H1 (cell line): ENCODE measurements around the gene SLCO6A1. TPM values are rescaled to one million over a fixed set of nuclear protein-coding genes. Genes with fewer than 3 reads are reported as not detected.

ENCODE experiments used
- CTCF ChIA-PET: fragments of 300-600 bp; sonication (Branson Sonifier 250); formaldehyde crosslinking; loops from one replicate; lab custom pipeline; 2021; ENCODE audit not compliant: partially characterized antibody; lab: Charles Lee
- POLR2A ChIA-PET: fragments of 300-600 bp; sonication (Branson Sonifier 250); formaldehyde crosslinking; loops from one replicate; lab custom pipeline; 2021; ENCODE audit warnings: inconsistent platforms; ENCODE audit not compliant: partially characterized antibody; lab: Charles Lee
- DNase-seq, 2 experiments: peaks; one replicate each; pipeline versions ENCODE4 v3.0.0 to v3.0.0-alpha.2; 2010 to 2022; ENCODE audit warnings: low spot score in 2 of 2, low read depth in 1 of 2, mixed read lengths in 1 of 2
- FAIRE-seq: peaks from 2 replicates; lab custom pipeline; 2011; peaks lifted over from hg19 to GRCh38; lab: Jason Lieb, UNC
- H2AFZ ChIP-seq: 2 replicates; pipeline ENCODE4 v1.8.1; 2012; ENCODE audit warnings: low read length, inconsistent platforms
- H2AK5ac ChIP-seq: 2 replicates; pipeline ENCODE4 v1.6.1; 2013; ENCODE audit warnings: low read depth, low read length
- H2BK120ac ChIP-seq: replicated peaks from 2 replicates; pipeline ENCODE3; 2013; ENCODE audit warnings: low read depth, low read length, inconsistent platforms
- H2BK12ac ChIP-seq: 2 replicates; pipeline ENCODE4 v1.6.1; 2013; ENCODE audit warnings: low read depth, low read length
- H2BK15ac ChIP-seq: 2 replicates; pipeline ENCODE4 v1.6.1; 2013; ENCODE audit warnings: low read length
- H2BK20ac ChIP-seq: 2 replicates; pipeline ENCODE4 v1.6.1; 2013; ENCODE audit warnings: low read length
- H2BK5ac ChIP-seq: 2 replicates; pipeline ENCODE4 v1.6.1; 2013; ENCODE audit warnings: low read depth, low read length
- H3K14ac ChIP-seq: 2 replicates; pipeline ENCODE4 v1.6.1; 2013; ENCODE audit warnings: inconsistent platforms; ENCODE audit not compliant: insufficient read length
- H3K18ac ChIP-seq: 2 replicates; pipeline ENCODE4 v1.6.1; 2013; ENCODE audit warnings: low read length; ENCODE audit errors: extremely low read depth
- H3K23ac ChIP-seq: 2 replicates; pipeline ENCODE4 v1.6.1; 2013; ENCODE audit warnings: inconsistent platforms; ENCODE audit not compliant: insufficient read length
- H3K23me2 ChIP-seq: 2 replicates; pipeline ENCODE4 v1.6.1; 2013; ENCODE audit warnings: low read depth, low read length
- H3K27ac ChIP-seq: 2 replicates; pipeline ENCODE4 v1.6.1; 2011; ENCODE audit warnings: low read depth, low read length, inconsistent platforms
- H3K27me3 ChIP-seq, 4 experiments: replicated peaks in 1 of 4; 1 replicate in 1 of 4; 2 replicates in 3 of 4; pipeline versions ENCODE4 v1.6.1 to v1.8.1; 2011 to 2013; ENCODE audit warnings: low read length in 3 of 4, mild to moderate bottlenecking in 3 of 4, inconsistent platforms in 2 of 4, mixed read lengths in 2 of 4, moderate library complexity in 1 of 4; ENCODE audit not compliant: control insufficient read depth in 3 of 4, insufficient read depth in 3 of 4; ENCODE audit errors: extremely low read depth in 1 of 4
- H3K36me3 ChIP-seq, 4 experiments: 2 replicates each; pipeline versions ENCODE4 v1.6.1 to v1.8.1; 2011 to 2013; ENCODE audit warnings: mild to moderate bottlenecking in 4 of 4, low read length in 3 of 4, moderate library complexity in 2 of 4, control low read depth in 1 of 4, inconsistent platforms in 1 of 4; ENCODE audit not compliant: insufficient read depth in 4 of 4, control insufficient read depth in 2 of 4
- H3K4ac ChIP-seq: replicated peaks from 2 replicates; pipeline ENCODE3; 2013; ENCODE audit warnings: low read length, low read depth, mixed read lengths, inconsistent platforms; ENCODE audit not compliant: insufficient read length
- H3K4me1 ChIP-seq, 4 experiments: replicated peaks in 1 of 4; 1 replicate in 1 of 4; 2 replicates in 3 of 4; pipeline versions ENCODE4 v1.6.1 to v1.8.1; 2011 to 2013; ENCODE audit warnings: low read length in 3 of 4, inconsistent platforms in 2 of 4, mixed read lengths in 1 of 4; ENCODE audit not compliant: insufficient read depth in 4 of 4, control insufficient read depth in 3 of 4
- H3K4me2 ChIP-seq, 2 experiments: 2 replicates each; pipeline versions ENCODE4 v1.6.1 to v1.8.1; 2011 to 2013; ENCODE audit warnings: low read depth in 2 of 2, low read length in 2 of 2, control low read depth in 1 of 2, inconsistent platforms in 1 of 2, mild to moderate bottlenecking in 1 of 2; ENCODE audit not compliant: insufficient read depth in 1 of 2
- H3K4me3 ChIP-seq, 4 experiments: fragments of 200-600, 300-600 bp in 1 of 4; sonication (generic), shearing (Covaris generic), sonication (Bioruptor Twin) in 1 of 4; 2 replicates each; pipeline versions ENCODE4 v1.5.1 to v1.8.1; 2011 to 2016; ENCODE audit warnings: low read length in 4 of 4, low read depth in 3 of 4, control low read depth in 2 of 4, inconsistent platforms in 2 of 4, mild to moderate bottlenecking in 2 of 4, mixed read lengths in 1 of 4, moderate library complexity in 1 of 4; ENCODE audit not compliant: insufficient read depth in 2 of 4; ENCODE audit errors: extremely low read depth in 1 of 4
- H3K56ac ChIP-seq: replicated peaks from 2 replicates; pipeline ENCODE3; 2013; ENCODE audit warnings: low read depth, mild to moderate bottlenecking, mixed read lengths, low read length, inconsistent platforms; ENCODE audit not compliant: insufficient read length
- H3K79me1 ChIP-seq: 2 replicates; pipeline ENCODE4 v1.6.1; 2013; ENCODE audit warnings: low read depth, low read length, control low read depth
- H3K79me2 ChIP-seq, 2 experiments: 2 replicates each; pipeline versions ENCODE4 v1.6.1 to v1.8.1; 2012 to 2013; ENCODE audit warnings: low read length in 2 of 2, mild to moderate bottlenecking in 2 of 2, inconsistent platforms in 1 of 2; ENCODE audit not compliant: insufficient read depth in 2 of 2, control insufficient read depth in 1 of 2
- H3K9ac ChIP-seq, 4 experiments: replicated peaks in 1 of 4; 1 replicate in 1 of 4; 2 replicates in 3 of 4; pipeline versions ENCODE4 v1.6.1 to v1.8.1; 2011 to 2013; ENCODE audit warnings: low read depth in 3 of 4, low read length in 3 of 4, control low read depth in 2 of 4, mild to moderate bottlenecking in 2 of 4, moderate library complexity in 2 of 4, inconsistent platforms in 1 of 4; ENCODE audit errors: extremely low read depth in 1 of 4
- H3K9me3 ChIP-seq, 2 experiments: 2 replicates each; pipeline versions ENCODE4 v1.6.1 to v1.8.1; 2012 to 2013; ENCODE audit warnings: mild to moderate bottlenecking in 2 of 2, moderate library complexity in 2 of 2, control low read depth in 1 of 2, inconsistent platforms in 1 of 2, low read depth in 1 of 2, low read length in 1 of 2, mixed read lengths in 1 of 2; ENCODE audit not compliant: insufficient read depth in 2 of 2
- H4K20me1 ChIP-seq, 2 experiments: replicated peaks in 1 of 2; 2 replicates each; pipeline versions ENCODE3 to v1.8.1; 2011 to 2013; ENCODE audit warnings: inconsistent platforms in 2 of 2, low read length in 2 of 2, mild to moderate bottlenecking in 1 of 2; ENCODE audit not compliant: insufficient read depth in 2 of 2, control insufficient read depth in 1 of 2
- H4K5ac ChIP-seq: 2 replicates; pipeline ENCODE4 v1.6.1; 2013; ENCODE audit warnings: low read length, low read depth, mixed read lengths, inconsistent platforms; ENCODE audit not compliant: insufficient read length
- H4K8ac ChIP-seq: 2 replicates; pipeline ENCODE4 v1.8.0; 2013; ENCODE audit warnings: mild to moderate bottlenecking, moderate library complexity, low read length, inconsistent platforms; ENCODE audit not compliant: insufficient read depth; ENCODE audit errors: extremely low read depth
- H4K91ac ChIP-seq: replicated peaks from 2 replicates; pipeline ENCODE3; 2013; ENCODE audit warnings: low read length, mixed read lengths, inconsistent platforms; ENCODE audit not compliant: insufficient read length
- CREB1 ChIP-seq: IDR thresholded peaks from 2 replicates; pipeline ENCODE4 v1.6.1; 2012; ENCODE audit warnings: inconsistent platforms
- POLR2A ChIP-seq, 2 experiments: IDR thresholded peaks; 1 replicate in 1 of 2; 2 replicates in 1 of 2; pipeline ENCODE4 v1.6.1; 2011; ENCODE audit warnings: low read depth in 2 of 2, low read length in 2 of 2, mild to moderate bottlenecking in 2 of 2; ENCODE audit errors: control extremely low read depth in 1 of 2
- RAD21 ChIP-seq, 2 experiments: IDR thresholded peaks in 1 of 2; conservative IDR thresholded peaks in 1 of 2; 2 replicates each; pipeline ENCODE4 v1.6.1; 2011; ENCODE audit warnings: low read depth in 2 of 2, low read length in 2 of 2, improper control_type of control experiment in 1 of 2, inconsistent platforms in 1 of 2, mild to moderate bottlenecking in 1 of 2, moderate library complexity in 1 of 2
- RFX5 ChIP-seq: IDR thresholded peaks from 2 replicates; pipeline ENCODE4 v1.6.1; 2011; ENCODE audit warnings: low read depth, low read length, improper control_type of control experiment, borderline replicate concordance
- SAP30 ChIP-seq: fragments of 300-600 bp; sonication (generic); IDR thresholded peaks from 2 replicates; pipeline ENCODE4 v1.7.1; 2012; ENCODE audit warnings: low read length, moderate library complexity, mild to moderate bottlenecking, inconsistent platforms; ENCODE audit not compliant: insufficient read depth, insufficient replicate concordance
- polyA plus RNA-seq, 7 experiments: library from polyadenylated mRNA; depleted of rRNA in 3 of 7; stranded (reverse) in 5 of 7; unstranded in 2 of 7; fragments of >200 nt in 5 of 7; fragments of 200-250 nt in 2 of 7; gene quantifications; 1 replicate in 5 of 7; 2 replicates in 1 of 7; 4 replicates in 1 of 7; pipeline versions ENCODE4 v1.2.1 to v1.2.3, GENCODE V29; 2011 to 2013; ENCODE audit warnings: missing spikeins in 2 of 7, mixed read lengths in 2 of 7
- total RNA-seq: library from RNA; stranded (reverse); fragmentation: NEBNext Ultra II Directional; extraction: Animal tissue kit (Norgen Biotek cat#: 25700); gene quantifications from 2 replicates; pipeline ENCODE4 v1.2.1, GENCODE V29; 2021
- TF ChIP-seq, protein P1 (sequence below): IDR thresholded peaks from 2 replicates; pipeline ENCODE4 v1.6.1; 2011; ENCODE audit warnings: low read depth, mild to moderate bottlenecking, low read length; ENCODE audit not compliant: insufficient read depth

SLCO6A1 gene
- total and polyA plus RNA-seq, 2 of the 8 experiments (the other 6 are each of a cell fraction or from before 2014, with no cell fraction given), result 0.06 to 0.56 TPM

DNA sequence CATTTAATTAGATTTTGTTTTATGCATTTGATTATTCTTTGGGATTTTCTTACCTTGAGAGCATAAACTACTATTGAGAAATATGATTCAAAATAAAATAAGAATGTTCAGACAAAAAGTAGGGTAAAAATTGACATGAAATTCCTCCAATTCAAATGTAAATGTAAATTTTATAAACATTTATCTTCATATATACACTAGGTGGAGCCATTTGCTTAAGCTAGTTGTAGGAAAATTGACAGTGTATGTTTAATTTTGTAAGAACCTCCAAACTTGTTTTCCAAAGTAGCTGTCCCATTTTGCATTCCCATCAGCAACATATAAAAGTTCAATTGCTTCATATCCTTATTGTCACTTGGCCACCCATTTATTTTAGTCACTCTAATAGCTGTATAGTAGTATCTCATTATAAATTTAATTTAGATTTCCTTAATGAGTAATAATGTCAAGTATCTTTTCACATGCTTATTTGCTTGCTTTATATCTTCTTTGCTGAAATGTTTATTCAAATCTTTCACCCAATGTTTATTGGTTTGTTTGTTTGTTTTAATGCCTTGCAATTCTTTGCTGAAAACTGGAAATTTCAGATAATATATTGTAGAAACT is 37.6 kb upstream of the SLCO6A1 start:
- POLR2A ChIA-PET, result no interaction called here
- Histone ChIP-seq H2AFZ (no peak overlapping the region), H3K79me2 (no peaks in the 10 kb centered on the region), H3K79me1 (no peaks in the 10 kb centered on the region), H3K4me2 (no peak overlapping the region), H3K9ac (no peak overlapping the region), H4K5ac (no peak overlapping the region), H4K91ac (no peak overlapping the region), H2BK15ac (no peak overlapping the region), H3K23ac (no peak overlapping the region), H3K23me2 (no peaks in the 10 kb centered on the region), H3K9me3 (peaks cover 0 to 2% of the 10 kb centered on the region in 2 experiments; a peak in 1 of 4 replicates), H3K18ac (no peak overlapping the region), H2BK120ac (no peak overlapping the region), H2AK5ac (no peak overlapping the region), H3K4me3 (no peak overlapping the region), H2BK20ac (no peak overlapping the region), H3K27ac (no peak overlapping the region), H3K36me3 (no peaks in the 10 kb centered on the region), H2BK5ac (no peak overlapping the region), H3K27me3 (no peaks in the 10 kb centered on the region), H3K4ac (no peak overlapping the region), H3K4me1 (no peaks in the 10 kb centered on the region), H3K14ac (no peak overlapping the region), H4K8ac (no peak overlapping the region), H4K20me1 (no peaks in the 10 kb centered on the region), H2BK12ac (no peak overlapping the region), H3K56ac (no peak overlapping the region)
- 0 out of 4 replicates have a peak, but pooled peaks of 1 of the 2 experiments have one; percentile 4 for TF ChIP-seq RAD21 (IDR thresholded peaks at IDR 0.05 in 1 of 2, conservative IDR thresholded peaks at IDR 0.05 in 1 of 2; ENCODE audit: low read depth in 2 of 2, low read length in 2 of 2)
- TF ChIP-seq, protein P1, sequence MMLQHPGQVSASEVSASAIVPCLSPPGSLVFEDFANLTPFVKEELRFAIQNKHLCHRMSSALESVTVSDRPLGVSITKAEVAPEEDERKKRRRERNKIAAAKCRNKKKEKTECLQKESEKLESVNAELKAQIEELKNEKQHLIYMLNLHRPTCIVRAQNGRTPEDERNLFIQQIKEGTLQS, result no peak
- TF ChIP-seq POLR2A (IDR thresholded peaks at IDR 0.05; ENCODE audit: control extremely low read depth in 1 of 2, low read depth in 2 of 2, low read length in 2 of 2), result no peak
- no peak for TF ChIP-seq SAP30
- TF ChIP-seq CREB1, result no peak
- TF ChIP-seq RFX5, result no peak
- DNase-seq, result no peak
- no peak for FAIRE-seq
- CTCF ChIA-PET, result interaction anchor here (0.8 to 6.8 kb wide), 4 partner anchors 12 to 680 kb away, joined by 3 to 44 read pairs (median 4); no protein-coding TSS in a partner anchor
